Fibroblast of skin of left quadriceps (primary cell): Measurements from ENCODE around the gene TFAM.
A peak's percentile ranks its signal among the peaks of the same experiment; 100 is the strongest.

ENCODE experiments used
- DNase-seq, 2 experiments: peaks; one replicate each; pipeline ENCODE4 v3.0.0-alpha.2; 2013; ENCODE audit warnings: low read depth in 2 of 2

TFAM gene

GRCh38 chr10:58433571-58433970 lies 48.4 kb downstream of the TFAM start:
- DNase-seq, result no peak

GRCh38 chr10:58435297-58435985 lies 50.2 kb downstream of the TFAM start:
- DNase-seq, result peak; percentile 94 to 96

GRCh38 chr10:58436071-58436470 lies 50.9 kb downstream of the TFAM start:
- no peak for DNase-seq

- DNase-seq, result peak; percentile 83 to 85
Observed at GRCh38 chr10:58438340-58438871, 53.2 kb downstream of the TFAM start.

- DNase-seq, result no peak
Observed at GRCh38 chr10:58438986-58439385, 53.8 kb downstream of the TFAM start.

GRCh38 chr10:58439632-58440364 lies 54.6 kb downstream of the TFAM start:
- DNase-seq, result no peak

- DNase-seq, result no peak
Observed at GRCh38 chr10:58440484-58440883, 55.3 kb downstream of the TFAM start.

- no peak for DNase-seq
Observed at GRCh38 chr10:58444321-58444720, 59.1 kb downstream of the TFAM start.

GRCh38 chr10:58444876-58445275 lies 59.7 kb downstream of the TFAM start:
- DNase-seq, result no peak

GRCh38 chr10:58448121-58448935 lies 63.1 kb downstream of the TFAM start:
- DNase-seq, result no peak
